PC-3 (cell line): ENCODE results near the gene EHMT2.

Experiments
- CTCF ChIP-seq: fragments of 300-600 bp; sonication (generic); conservative IDR thresholded peaks from 2 replicates; pipeline ENCODE4 v1.5.1; 2017; ENCODE audit warnings: antibody characterized with exemption, low read depth, mild to moderate bottlenecking, low read length
- EZH2 ChIP-seq: fragments of 300-600 bp; sonication (generic); IDR thresholded peaks from one replicate; pipeline ENCODE4 v1.6.1; 2017; ENCODE audit warnings: antibody characterized with exemption, mild to moderate bottlenecking, low read length; ENCODE audit not compliant: unreplicated experiment
- EZH2phosphoT487 ChIP-seq: fragments of 300-600 bp; sonication (generic); IDR thresholded peaks from 2 replicates; pipeline ENCODE4 v1.6.1; 2018; ENCODE audit warnings: mild to moderate bottlenecking, antibody characterized with exemption, low read length, borderline replicate concordance

- TF ChIP-seq CTCF (no peak), EZH2 (no peak), EZH2phosphoT487 (no peak)
Observed at GRCh38 chr6:31871046-31871659, 26.3 kb downstream of the EHMT2 start.
